Activated naive CD8-positive, alpha-beta T cell treated with anti-CD3 and anti-CD28 coated beads, Interleukin-2, amount 50 U/mL, for 16 hours (primary cell): ENCODE results near the gene IQCH.
A peak's percentile ranks its signal among the peaks of the same experiment; 100 is the strongest.
"Not testable (repeated sequence)": the region's sequence is repeated elsewhere in the genome, so short reads cannot be mapped to it uniquely, and the experiment has no call there.

Experiments used
- DNase-seq: peaks from one replicate; pipeline ENCODE4 v3.0.0-alpha.2; 2020; ENCODE audit warnings: low read depth, low spot score

The IQCH gene

GRCh38 chr15:67436351-67437250 lies 182.0 kb downstream of the IQCH start:
- not testable (repeated sequence) for DNase-seq

GRCh38 chr15:67444100-67444499 lies 189.5 kb downstream of the IQCH start:
- DNase-seq: no peak

GRCh38 chr15:67446449-67446848 lies 191.9 kb downstream of the IQCH start:
- no peak for DNase-seq

GRCh38 chr15:67448372-67448771 lies 193.8 kb downstream of the IQCH start:
- DNase-seq: not testable (repeated sequence)

- not testable (repeated sequence) for DNase-seq
Observed at GRCh38 chr15:67453703-67454102, 199.1 kb downstream of the IQCH start.

- peak; percentile 66 for DNase-seq
Observed at GRCh38 chr15:67456677-67457529, 202.3 kb downstream of the IQCH start.

- DNase-seq: no peak
Observed at GRCh38 chr15:67458331-67459029, 203.9 kb downstream of the IQCH start.

GRCh38 chr15:67460521-67460920 lies 205.9 kb downstream of the IQCH start:
- no peak for DNase-seq

- DNase-seq: no peak
Observed at GRCh38 chr15:67461735-67462134, 207.1 kb downstream of the IQCH start.

- DNase-seq: no peak
Observed at GRCh38 chr15:67462875-67463274, 208.3 kb downstream of the IQCH start.

- DNase-seq: no peak
Observed at GRCh38 chr15:67463488-67463887, 208.9 kb downstream of the IQCH start.

GRCh38 chr15:67465196-67465952 lies 210.8 kb downstream of the IQCH start:
- DNase-seq: no peak

- no peak for DNase-seq
Observed at GRCh38 chr15:67468416-67468815, 213.8 kb downstream of the IQCH start.

GRCh38 chr15:67469680-67470079 lies 215.1 kb downstream of the IQCH start:
- no peak for DNase-seq

GRCh38 chr15:67472957-67473356 lies 218.4 kb downstream of the IQCH start:
- no peak for DNase-seq

- DNase-seq: no peak
Observed at GRCh38 chr15:67474405-67475110, 220.0 kb downstream of the IQCH start.

- DNase-seq: no peak
Observed at GRCh38 chr15:67479781-67480505, 225.4 kb downstream of the IQCH start.

GRCh38 chr15:67480741-67481140 lies 226.2 kb downstream of the IQCH start:
- DNase-seq: no peak

GRCh38 chr15:67481680-67482079 lies 227.1 kb downstream of the IQCH start:
- DNase-seq: no peak

- no peak for DNase-seq
Observed at GRCh38 chr15:67495585-67495984, 241.0 kb downstream of the IQCH start.
